Right cardiac atrium (tissue), 5 donors: ENCODE data around the gene MRPS10. TPM values are rescaled to one million over a fixed set of nuclear protein-coding genes. Genes with fewer than 3 reads are reported as not detected.
"Not testable (repeated sequence)": the region's sequence is repeated elsewhere in the genome, so short reads cannot be mapped to it uniquely, and the experiment has no call there.

ENCODE experiments used
- ATAC-seq, 2 donors: fragments of 200-7000 bp; cut with Tn5 transposase; one replicate each; pipeline versions ENCODE4 v1.8.0 to v1.9.1; 2020; ENCODE audit warnings: moderate library complexity in 2 of 2, mild to moderate bottlenecking in 1 of 2
- DNase-seq, 3 donors: peaks; one replicate each; pipeline ENCODE4 v3.0.0-alpha.2; 2020
- H3K27ac ChIP-seq: one replicate; pipeline ENCODE4 v1.5.1; 2013; ENCODE audit warnings: mild to moderate bottlenecking, low read length, control low read depth, moderate library complexity
- H3K27me3 ChIP-seq: one replicate; pipeline ENCODE4 v1.6.1; 2013; ENCODE audit not compliant: control insufficient read depth, insufficient read depth
- H3K4me1 ChIP-seq: one replicate; pipeline ENCODE4 v1.6.1; 2013; ENCODE audit warnings: low read length; ENCODE audit not compliant: control insufficient read depth, insufficient read depth
- H3K4me3 ChIP-seq: one replicate; pipeline ENCODE4 v1.5.1; 2013; ENCODE audit warnings: low read length, control low read depth
- H3K9me3 ChIP-seq: one replicate; pipeline ENCODE4 v1.6.1; 2013; ENCODE audit warnings: low read length; ENCODE audit not compliant: control insufficient read depth
- WGBS: extraction: QIAGEN DNeasy Blood & Tissue Kit; methylation state at CpG from one replicate; pipeline ENCODE4 v1.1.7; 2013; 5-methylcytosine and 5-hydroxymethylcytosine counted together
- intact Hi-C, 4 donors: fragments of 100-400 bp; cut with DNase I; formaldehyde crosslinking; loops; one replicate each; pipeline versions ENCODE4 v1.11.0 to v1.14.0; 2022 to 2023
- polyA plus RNA-seq: library from polyadenylated mRNA; stranded (reverse); fragments of 200-250 nt; gene quantifications from one replicate; pipeline ENCODE4 v1.2.3, GENCODE V29; 2013
- total RNA-seq, 4 donors: library from RNA; stranded (reverse); fragmentation: NEBNext Ultra II Directional; extraction: Animal tissue kit (Norgen Biotek cat#: 25700); gene quantifications; one replicate each; pipeline ENCODE4 v1.2.1, GENCODE V29; 2021
- donor health status: healthy with polysubstance abuse.
- donor health status: DM: no; HTN: yes; CAD: no.
- donor health status: DM: no; HTN: no; CAD: no.
- donor health status: DM: no; HTN: yes; CAD: no; lungs with severe emphysema.
- donor health status: DM: yes; HTN: yes; CAD: no.

MRPS10 gene
- total and polyA plus RNA-seq, 5 donors, result 39.0 to 46.1 (median 41.8) TPM

DNA sequence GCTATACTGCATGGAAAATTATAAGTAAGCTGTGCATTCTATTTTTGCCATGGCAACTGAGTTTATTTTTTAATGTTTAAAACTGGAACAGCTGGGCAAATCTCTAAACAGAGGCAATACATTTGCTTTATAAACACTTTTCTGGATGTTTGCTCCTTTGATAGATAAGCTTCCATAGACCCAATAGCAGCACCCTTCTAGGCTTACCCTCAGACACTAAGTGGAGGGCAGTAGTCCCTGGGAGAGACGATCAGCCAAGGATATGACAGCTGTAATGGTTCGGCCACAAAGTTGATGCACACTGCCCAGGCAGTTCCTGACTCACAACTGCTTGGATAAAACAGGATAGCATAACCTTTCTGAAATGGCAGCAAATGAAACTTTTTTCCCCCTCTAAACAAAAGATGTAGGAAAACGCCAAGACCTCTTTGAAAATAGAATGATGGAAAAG lies 8.5 kb upstream of the MRPS10 start:
- peaks cover 1% of the 10 kb centered on the region for H3K4me1 ChIP-seq
- no peak overlapping the region for H3K4me3 ChIP-seq
- H3K27ac ChIP-seq, result no peak overlapping the region
- WGBS, result 40% methylated on average over 3 of the region's 3 CpGs
- ATAC-seq (no peak), DNase-seq (no peak)
- intact Hi-C loops, result no loop called here
- H3K27me3 ChIP-seq, result no peaks in the 10 kb centered on the region
- no peaks in the 10 kb centered on the region for H3K9me3 ChIP-seq

GRCh38 chr6:42225419-42225818 lies 7.8 kb upstream of the MRPS10 start:
- peaks cover 1% of the 10 kb centered on the region for H3K4me1 ChIP-seq
- WGBS, result 40% methylated on average over 4 of the region's 4 CpGs
- no peak for ATAC-seq
- intact Hi-C loops, result no loop called here
- H3K4me3 ChIP-seq, result no peak overlapping the region
- no peak overlapping the region for H3K27ac ChIP-seq
- H3K9me3 ChIP-seq, result no peaks in the 10 kb centered on the region
- DNase-seq, result no peak
- no peaks in the 10 kb centered on the region for H3K27me3 ChIP-seq

GRCh38 chr6:42225029-42225339 lies 7.3 kb upstream of the MRPS10 start:
- H3K9me3 ChIP-seq, result no peaks in the 10 kb centered on the region
- H3K27ac ChIP-seq, result no peak overlapping the region
- intact Hi-C loops, result no loop called here
- no peak overlapping the region for H3K4me3 ChIP-seq
- ATAC-seq (no peak), DNase-seq (no peak)
- no peaks in the 10 kb centered on the region for H3K27me3 ChIP-seq
- H3K4me1 ChIP-seq, result peaks cover 1% of the 10 kb centered on the region

- H3K4me1 ChIP-seq, result peaks cover 1% of the 10 kb centered on the region
- no peak for DNase-seq
- 72% methylated on average over 12 of the region's 12 CpGs for WGBS
- H3K27me3 ChIP-seq, result no peaks in the 10 kb centered on the region
- H3K4me3 ChIP-seq, result no peak overlapping the region
- intact Hi-C loops, result no loop called here
- no peak for ATAC-seq
- no peak overlapping the region for H3K27ac ChIP-seq
- no peaks in the 10 kb centered on the region for H3K9me3 ChIP-seq
These were observed 6.8 kb upstream of the MRPS10 start for GRCh38 chr6:42224222-42225028.

GRCh38 chr6:42222448-42222847 lies 4.8 kb upstream of the MRPS10 start:
- Histone ChIP-seq H3K4me1 (peaks cover 1% of the 10 kb centered on the region), H3K27me3 (no peaks in the 10 kb centered on the region), H3K9me3 (no peaks in the 10 kb centered on the region), H3K4me3 (no peak overlapping the region), H3K27ac (no peak overlapping the region)
- ATAC-seq (no peak), DNase-seq (no peak)
- 70% methylated on average over 7 of the region's 7 CpGs for WGBS
- intact Hi-C loops, result no loop called here

DNA sequence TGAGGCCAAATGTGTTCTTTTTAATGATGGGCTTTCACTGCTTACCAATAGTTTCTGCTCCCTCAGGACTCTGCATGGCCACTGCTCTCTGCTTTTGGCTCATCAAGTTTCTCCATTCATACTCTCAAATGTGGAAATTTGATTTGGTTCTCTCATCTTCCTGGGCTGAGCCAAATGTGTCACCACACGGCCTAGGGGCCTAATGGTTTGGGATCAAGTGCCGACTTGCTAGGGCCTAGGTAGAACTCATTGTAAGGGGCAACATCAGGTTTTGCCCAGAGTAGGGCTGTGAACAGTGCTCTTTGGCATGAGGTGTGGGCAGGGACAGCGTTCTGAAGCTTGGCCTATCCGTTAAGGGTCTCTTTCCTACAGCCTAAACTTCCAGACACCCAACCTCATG lies 3.9 kb upstream of the MRPS10 start:
- DNase-seq (no peak), ATAC-seq (no peak)
- Histone ChIP-seq H3K4me3 (no peak overlapping the region), H3K27me3 (no peaks in the 10 kb centered on the region), H3K4me1 (peaks cover 1% of the 10 kb centered on the region), H3K9me3 (no peaks in the 10 kb centered on the region), H3K27ac (no peak overlapping the region)
- intact Hi-C loops, result no loop called here
- WGBS, result 88% methylated on average over 4 of the region's 4 CpGs

GRCh38 chr6:42220807-42221206 lies 3.1 kb upstream of the MRPS10 start:
- Histone ChIP-seq H3K4me1 (peaks cover 1% of the 10 kb centered on the region), H3K4me3 (no peak overlapping the region), H3K27me3 (no peaks in the 10 kb centered on the region), H3K9me3 (no peaks in the 10 kb centered on the region), H3K27ac (no peak overlapping the region)
- DNase-seq, result no peak
- intact Hi-C loops, result no loop called here
- ATAC-seq, result no peak
- WGBS, result 74% methylated on average over 6 of the region's 6 CpGs

DNA sequence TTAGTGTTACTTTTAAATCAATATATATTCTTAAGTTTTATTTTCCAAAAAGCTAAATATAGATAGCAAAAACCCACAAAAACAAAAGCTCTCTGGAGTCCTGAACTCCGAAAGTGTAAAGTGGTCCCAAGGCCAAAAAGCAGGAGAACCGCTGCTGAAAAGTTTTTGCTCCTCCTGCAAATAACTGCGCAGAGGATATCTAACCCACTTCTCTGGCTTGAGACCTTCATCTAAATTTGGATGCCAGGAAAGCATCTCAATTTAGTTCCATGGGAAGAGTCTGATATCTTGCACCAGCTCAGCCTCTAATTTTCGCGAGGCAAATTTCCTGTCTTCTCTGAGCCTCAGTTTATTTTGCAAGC lies 523 bp downstream of the MRPS10 start:
- DNase-seq (no peak), ATAC-seq (no peak)
- H3K9me3 ChIP-seq, result no peaks in the 10 kb centered on the region
- intact Hi-C loops, result no loop called here
- H3K27ac ChIP-seq, result peak overlapping the region; percentile 98
- H3K4me1 ChIP-seq, result peaks cover 1% of the 10 kb centered on the region
- peak overlapping the region; percentile 100 for H3K4me3 ChIP-seq
- WGBS, result under 1% methylated on average over 5 of the region's 5 CpGs
- no peaks in the 10 kb centered on the region for H3K27me3 ChIP-seq

DNA sequence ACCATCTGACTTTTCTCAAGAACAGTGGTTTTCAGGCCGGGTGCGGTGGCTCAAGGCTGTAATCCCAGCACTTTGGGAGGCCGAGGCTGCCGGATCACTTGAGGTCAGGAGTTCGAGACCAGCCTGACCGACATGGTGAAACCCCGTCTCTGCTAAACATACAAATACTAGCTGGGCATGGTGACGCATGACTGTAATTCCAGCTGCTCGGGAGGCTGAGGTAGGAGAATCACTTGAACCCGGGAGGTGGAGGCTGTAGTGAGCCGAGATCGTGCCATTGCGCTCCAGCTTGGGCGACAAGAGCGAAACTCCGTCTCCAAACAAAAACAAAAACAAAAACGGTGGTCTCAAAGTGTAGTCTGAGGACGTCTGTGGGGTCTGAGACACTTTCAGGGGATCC lies 1.2 kb downstream of the MRPS10 start:
- H3K4me3 ChIP-seq, result peak overlapping the region; percentile 100
- H3K9me3 ChIP-seq, H3K4me1 ChIP-seq, DNase-seq, H3K27me3 ChIP-seq, intact Hi-C loops, H3K27ac ChIP-seq, ATAC-seq: not testable (repeated sequence)
- 83% methylated on average over 18 of the region's 18 CpGs for WGBS

- no peak for ATAC-seq
- no peaks in the 10 kb centered on the region for H3K4me1 ChIP-seq
- H3K27ac ChIP-seq, result no peak overlapping the region
- H3K4me3 ChIP-seq, result no peak overlapping the region
- no peak for DNase-seq
- intact Hi-C loops, result no loop called here
- no peaks in the 10 kb centered on the region for H3K27me3 ChIP-seq
- 92% methylated on average over 3 of the region's 3 CpGs for WGBS
- no peaks in the 10 kb centered on the region for H3K9me3 ChIP-seq
These were observed 5.2 kb downstream of the MRPS10 start for GRCh38 chr6:42212442-42212841.

- Histone ChIP-seq H3K27ac (no peak overlapping the region), H3K27me3 (no peaks in the 10 kb centered on the region), H3K4me3 (no peak overlapping the region), H3K4me1 (no peaks in the 10 kb centered on the region), H3K9me3 (no peaks in the 10 kb centered on the region)
- ATAC-seq, result no peak
- WGBS, result 82% methylated on average over 6 of the region's 6 CpGs
- intact Hi-C loops, result no loop called here
- no peak for DNase-seq
These were observed 5.9 kb downstream of the MRPS10 start for GRCh38 chr6:42211726-42212125.

DNA sequence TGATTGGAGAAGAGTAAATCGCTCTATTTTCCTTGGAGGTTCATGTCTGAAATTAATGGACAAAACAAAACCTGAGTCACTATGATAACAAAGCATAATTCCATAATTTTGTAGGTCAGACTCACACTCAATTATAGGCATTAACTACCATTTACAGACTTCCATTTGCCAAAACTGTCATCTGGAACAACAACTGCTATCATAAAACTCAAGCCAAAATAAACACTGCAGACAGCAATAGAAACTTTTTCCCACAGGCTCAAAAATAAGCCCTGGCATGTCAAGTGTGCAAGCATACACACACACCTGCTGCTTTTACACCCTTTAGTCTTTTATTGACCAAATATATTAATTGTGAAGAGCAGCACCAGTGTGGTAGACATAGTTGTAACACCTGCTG lies 7.1 kb downstream of the MRPS10 start:
- Histone ChIP-seq H3K27me3 (no peaks in the 10 kb centered on the region), H3K9me3 (no peaks in the 10 kb centered on the region), H3K4me1 (no peaks in the 10 kb centered on the region), H3K27ac (no peak overlapping the region), H3K4me3 (no peak overlapping the region)
- intact Hi-C loops, result no loop called here
- no peak for DNase-seq
- WGBS, result no CpG with 5 or more reads among the region's 1 CpG
- no peak for ATAC-seq
